ENCODE measurements around the gene NT5C2.

NT5C2 gene

DNA sequence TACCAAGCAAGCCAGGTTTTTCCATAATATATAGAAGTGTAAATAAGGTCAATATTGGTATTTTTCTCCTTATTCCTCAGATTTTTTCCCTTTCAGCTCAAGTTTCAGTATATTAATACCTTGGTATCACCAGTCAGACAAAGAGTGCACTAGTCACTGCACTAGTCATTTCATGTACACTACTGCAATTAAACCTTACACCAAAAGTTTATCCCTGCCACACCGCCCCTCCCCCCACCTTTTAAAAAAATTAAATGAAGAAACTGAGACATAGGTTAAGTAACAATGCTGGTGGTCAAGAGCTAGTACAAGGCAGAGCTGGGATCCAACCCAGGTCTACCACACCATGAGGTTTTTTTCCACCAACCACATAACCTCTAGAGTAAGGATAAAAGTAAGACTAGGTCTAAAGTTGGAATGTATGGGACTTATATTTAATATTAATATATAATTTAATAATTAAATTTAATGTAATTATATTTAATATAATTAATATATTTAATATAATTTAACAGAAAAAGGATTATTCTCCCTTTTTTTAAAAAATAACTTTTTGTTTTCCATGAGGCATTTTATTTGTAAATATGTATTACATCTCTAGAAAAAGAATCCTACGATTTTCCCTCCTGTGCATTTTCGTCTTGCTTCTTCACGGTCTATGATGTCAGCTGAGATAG lies 68.5 kb downstream of the NT5C2 start:
- no peak for DNase-seq (ENCODE audit: low read depth in 2 of 2)

DNA sequence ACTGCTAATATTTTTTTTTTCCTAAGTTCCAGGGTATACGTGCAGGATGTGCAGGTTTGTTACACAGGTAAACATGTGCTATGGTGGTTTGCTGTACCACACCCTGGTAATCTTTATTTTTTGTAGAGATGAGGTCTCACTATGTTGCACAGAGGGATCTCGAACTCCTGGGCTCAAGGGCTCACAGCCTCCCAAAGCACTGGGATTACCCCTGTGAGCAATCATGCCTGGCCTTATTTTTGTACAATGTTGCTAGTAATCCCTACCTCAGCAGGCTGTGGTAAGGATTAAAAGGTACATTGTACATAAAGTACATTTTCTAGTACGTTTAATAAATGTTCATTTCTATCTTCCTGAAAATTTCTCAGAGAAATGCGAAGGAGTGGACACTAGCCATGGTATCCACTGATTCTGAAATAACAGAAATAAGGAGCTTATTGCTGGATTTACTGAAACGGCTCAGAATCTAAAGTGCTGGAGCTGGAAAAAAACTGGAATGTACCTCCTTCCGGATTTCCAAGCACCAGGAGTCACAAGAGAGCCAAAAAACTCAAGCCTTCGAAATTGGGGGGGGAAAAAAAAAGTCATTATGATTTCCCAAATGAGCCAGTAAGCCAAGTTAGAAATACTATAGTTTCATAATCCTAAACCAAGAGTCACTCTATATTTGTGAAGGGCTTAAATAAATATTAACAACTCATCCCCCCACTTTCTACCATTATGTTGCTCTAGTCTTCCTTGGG lies 69.6 kb downstream of the NT5C2 start:
- no peak for DNase-seq (ENCODE audit: low read depth in 2 of 2)

DNA sequence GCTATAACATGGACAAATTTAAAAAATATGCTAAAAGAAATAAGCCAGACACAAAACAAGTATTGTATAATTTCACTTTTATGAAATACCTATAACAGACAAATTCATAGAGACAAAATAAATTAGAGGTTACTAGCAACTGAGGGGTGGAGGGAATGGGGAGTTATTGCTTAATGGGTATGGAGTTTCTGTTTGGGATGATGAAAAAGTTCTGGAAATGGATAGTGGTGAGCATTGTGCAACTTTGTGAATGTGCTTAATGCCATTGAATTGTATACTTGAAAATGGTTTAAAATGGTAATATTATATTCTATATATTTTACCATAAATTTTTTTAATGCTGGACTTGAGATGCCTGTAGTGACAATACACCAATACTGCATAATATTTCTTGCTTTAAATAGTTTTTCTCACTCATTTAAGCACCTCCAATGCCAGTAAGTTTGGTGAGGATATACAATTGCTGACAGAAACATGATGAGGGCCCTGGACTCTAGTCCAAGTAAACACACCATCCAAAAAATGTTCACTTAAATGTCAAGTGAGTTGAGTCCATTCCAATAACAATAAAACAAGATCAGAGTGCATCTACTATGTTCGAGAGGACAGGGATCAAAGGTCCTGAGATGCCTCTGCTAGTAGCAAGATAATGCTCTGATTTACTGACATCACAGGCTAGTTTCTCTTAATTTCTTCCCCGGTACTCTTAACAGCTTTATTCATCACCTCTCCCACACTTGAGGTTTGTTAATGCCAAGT lies 71.9 kb downstream of the NT5C2 start:
- DNase-seq (ENCODE audit: low read depth in 2 of 2), result no peak

DNA sequence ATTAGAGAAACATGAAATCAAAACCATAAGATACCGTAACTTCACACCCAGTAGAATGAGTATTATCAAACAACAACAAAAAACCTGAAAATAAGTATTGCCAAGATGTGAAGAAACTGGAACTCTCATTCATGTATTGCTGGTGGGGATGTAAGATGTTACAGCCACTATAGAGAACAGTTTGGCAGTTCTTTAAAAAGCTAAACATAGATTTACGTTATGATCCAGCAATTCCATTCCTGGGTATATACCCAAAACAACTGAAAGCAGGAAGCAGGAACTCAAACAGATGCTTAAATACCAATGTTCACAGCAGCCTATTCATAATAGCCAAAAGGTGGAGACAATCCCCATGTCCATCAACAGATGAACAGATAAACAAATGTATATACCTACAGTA lies 72.5 kb downstream of the NT5C2 start:
- DNase-seq (ENCODE audit: low read depth in 2 of 2), result no peak

DNA sequence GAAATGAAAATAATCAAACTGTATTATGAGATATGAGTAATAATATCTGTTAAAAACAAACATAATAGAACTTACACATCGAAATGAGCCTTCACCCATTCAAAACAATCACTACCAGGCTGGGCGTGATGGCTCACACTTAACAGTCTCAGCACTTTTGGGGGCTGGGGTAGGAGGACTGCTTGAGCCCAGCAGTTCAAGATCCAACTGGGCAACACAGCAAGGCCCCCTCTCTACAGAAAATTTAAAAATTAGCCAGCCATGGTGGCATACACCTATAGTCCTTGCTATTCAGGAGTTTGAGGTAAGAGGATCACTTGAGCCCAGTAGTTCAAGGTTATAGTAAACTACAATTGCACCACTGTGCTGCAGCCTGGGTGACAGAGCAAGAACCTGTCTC lies 75.8 kb downstream of the NT5C2 start:
- no peak for DNase-seq (ENCODE audit: low read depth in 2 of 2)

DNA sequence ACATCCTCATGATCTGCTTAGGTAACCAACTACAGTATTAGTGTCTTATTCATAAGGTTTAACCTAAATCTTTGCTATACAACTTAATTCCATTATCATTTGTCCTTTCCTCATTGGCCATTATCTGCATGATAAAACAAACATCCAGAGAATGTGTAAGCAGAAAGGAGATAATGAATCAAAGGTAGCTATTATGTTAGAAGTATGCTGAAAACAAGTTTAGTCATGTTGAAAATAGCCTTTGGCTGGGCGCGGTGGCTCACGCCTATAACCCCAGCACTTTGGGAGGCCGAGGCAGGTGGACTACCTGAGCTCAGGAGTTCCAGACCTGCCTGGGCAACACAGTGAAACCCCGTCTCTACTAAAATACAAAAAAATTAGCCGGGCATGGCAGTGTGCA lies 78.2 kb downstream of the NT5C2 start:
- no peak for DNase-seq (ENCODE audit: low read depth in 2 of 2)

GRCh38 chr10:103111918-103112877 lies 80.9 kb downstream of the NT5C2 start:
- no peak for DNase-seq (ENCODE audit: low read depth in 2 of 2)

- no peak for DNase-seq (ENCODE audit: low read depth in 2 of 2)
Measured at GRCh38 chr10:103111031-103111917, 81.8 kb downstream of the NT5C2 start.

- DNase-seq (ENCODE audit: low read depth in 2 of 2), result no peak
Measured at GRCh38 chr10:103110407-103110806, 82.7 kb downstream of the NT5C2 start.

DNA sequence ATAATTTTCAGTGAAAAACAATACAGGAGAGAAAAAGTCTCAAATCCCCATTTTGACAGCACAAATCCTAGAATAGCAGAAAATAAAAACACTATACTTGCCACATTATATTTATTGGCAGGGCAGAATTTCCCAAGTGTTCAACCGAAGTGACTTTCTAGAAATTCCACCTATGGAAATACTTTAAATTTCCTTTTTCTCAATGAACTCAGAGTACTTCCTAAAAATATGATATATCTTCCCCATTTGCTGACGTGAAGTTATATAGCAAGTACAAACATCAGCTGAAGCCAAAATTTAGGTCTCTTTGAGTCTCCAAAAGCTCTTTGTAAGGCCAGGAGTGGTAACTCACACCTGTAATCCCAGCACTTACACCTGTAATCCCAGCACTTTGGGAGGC lies 83.3 kb downstream of the NT5C2 start:
- DNase-seq (ENCODE audit: low read depth in 2 of 2), result no peak

DNA sequence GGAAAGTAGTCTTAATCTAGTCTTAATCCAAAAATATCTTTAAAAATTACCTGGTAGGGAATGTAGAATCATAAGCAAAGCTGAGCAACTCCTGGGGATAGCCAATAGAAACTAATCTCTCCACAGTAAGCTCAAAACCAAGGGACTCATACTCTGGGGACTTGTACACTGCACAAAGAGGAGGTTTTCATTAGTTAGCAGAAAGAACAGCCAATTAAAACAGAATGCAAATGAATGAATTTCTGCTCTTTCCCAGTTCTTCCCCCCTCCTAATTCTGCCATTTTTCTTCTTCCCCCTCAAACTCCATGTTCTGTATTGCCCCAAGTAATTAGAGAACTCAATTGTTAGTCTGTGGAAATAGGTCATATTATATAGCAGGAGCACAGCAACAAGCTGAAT lies 86.5 kb downstream of the NT5C2 start:
- DNase-seq (ENCODE audit: low read depth in 2 of 2), result no peak

DNA sequence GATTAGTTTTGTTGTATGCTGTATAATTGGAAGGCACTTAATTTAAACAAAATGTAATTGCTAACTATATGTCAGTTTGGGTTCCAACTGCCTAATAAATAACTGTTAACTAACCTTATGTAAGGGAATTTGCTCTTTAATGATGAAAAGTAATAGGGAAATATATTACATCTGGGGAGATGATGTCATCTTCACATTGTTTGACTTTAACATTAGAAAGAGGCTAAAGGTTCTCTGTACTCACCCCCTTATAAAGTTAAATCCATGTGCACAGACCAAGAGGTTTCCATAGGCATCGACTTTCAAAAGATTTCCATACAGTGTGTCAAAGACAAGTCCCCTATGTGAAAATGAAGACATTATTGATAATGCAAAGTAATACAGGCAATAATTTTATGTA lies 87.6 kb downstream of the NT5C2 start:
- no peak for DNase-seq (ENCODE audit: low read depth in 2 of 2)

- DNase-seq (ENCODE audit: low read depth in 2 of 2), result no peak
Measured at GRCh38 chr10:103104721-103105120, 88.4 kb downstream of the NT5C2 start.

GRCh38 chr10:103103989-103104388 lies 89.1 kb downstream of the NT5C2 start:
- no peak for DNase-seq (ENCODE audit: low read depth in 2 of 2)

DNA sequence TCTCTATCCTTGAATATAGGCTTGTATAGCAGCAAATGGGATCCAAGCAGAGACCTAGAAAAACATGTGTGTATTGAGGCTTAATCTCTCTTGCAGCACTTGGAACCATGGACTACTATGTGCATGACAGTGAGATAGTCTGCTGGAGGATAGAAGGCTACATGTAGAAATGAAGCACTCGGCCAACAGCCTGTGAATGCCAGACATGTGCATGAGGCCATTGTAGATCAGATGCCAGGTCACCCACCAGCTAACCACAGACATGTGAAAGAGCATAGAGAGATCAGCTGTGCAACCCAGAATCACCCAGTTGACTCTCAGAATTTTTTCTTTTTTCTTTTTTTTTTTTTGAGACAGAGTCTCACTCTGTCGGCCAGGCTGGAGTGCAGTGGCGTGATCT lies 90.9 kb downstream of the NT5C2 start:
- no peak for DNase-seq (ENCODE audit: low read depth in 2 of 2)

DNA sequence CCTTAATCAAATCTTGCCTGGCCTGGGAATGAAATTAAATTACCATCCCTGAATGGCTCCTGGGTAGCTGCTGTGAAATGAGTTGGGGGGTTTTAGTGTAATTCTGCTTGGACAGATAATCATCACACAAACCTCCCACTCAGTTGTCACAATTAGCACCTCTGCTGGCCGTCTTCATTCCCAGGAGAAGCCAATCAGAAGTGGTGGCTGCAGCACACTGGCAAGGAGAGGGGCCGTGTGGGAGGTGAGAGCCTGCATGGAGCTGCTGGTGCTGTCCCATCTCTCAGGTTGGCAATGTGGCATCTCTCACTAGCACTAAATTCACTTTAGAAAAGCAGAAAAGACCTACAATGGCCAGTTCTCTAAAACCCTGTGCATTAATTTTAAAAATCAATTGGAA lies 92.5 kb downstream of the NT5C2 start:
- no peak for DNase-seq (ENCODE audit: low read depth in 2 of 2)

DNA sequence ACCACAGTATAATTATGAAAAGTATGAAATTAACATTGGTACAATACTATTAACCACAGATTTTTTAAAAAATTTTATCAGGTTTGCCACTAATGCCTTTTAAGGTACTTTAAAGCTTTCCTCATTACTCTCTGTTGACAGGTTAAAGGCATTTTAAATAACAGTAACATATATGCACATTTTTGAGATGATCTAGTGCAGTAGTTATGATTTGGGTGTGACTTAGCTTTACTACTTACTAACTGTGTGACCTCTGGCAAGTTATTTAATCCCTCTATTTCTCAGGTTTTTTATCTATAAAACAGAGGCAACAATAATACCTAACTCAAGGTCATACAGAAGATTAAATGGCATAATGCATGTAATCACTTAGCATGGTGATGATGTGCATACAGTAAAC lies 94.8 kb downstream of the NT5C2 start:
- no peak for DNase-seq (ENCODE audit: low read depth in 2 of 2)

- no peak for DNase-seq (ENCODE audit: low read depth in 2 of 2)
Measured at GRCh38 chr10:103096130-103096529, 96.9 kb downstream of the NT5C2 start.

DNA sequence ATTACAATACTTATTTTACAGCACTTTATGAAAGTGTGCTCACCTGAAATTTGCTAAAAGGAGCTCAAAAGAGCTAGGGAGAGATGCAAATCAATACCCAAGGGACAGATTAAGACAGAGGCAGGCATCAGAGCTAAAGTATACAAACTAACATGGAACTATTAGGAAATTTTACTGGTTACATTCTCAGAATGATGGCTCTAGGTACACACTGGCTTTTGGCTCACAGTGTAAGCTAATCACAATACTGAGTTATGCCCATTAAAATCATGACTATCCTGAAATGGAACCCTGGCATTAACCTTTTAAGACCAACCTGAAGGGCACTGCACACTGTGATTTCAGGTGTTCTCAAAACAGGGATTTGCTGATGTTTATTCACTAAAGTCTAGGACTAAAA lies 98.1 kb downstream of the NT5C2 start:
- DNase-seq (ENCODE audit: low read depth in 2 of 2), result no peak

DNA sequence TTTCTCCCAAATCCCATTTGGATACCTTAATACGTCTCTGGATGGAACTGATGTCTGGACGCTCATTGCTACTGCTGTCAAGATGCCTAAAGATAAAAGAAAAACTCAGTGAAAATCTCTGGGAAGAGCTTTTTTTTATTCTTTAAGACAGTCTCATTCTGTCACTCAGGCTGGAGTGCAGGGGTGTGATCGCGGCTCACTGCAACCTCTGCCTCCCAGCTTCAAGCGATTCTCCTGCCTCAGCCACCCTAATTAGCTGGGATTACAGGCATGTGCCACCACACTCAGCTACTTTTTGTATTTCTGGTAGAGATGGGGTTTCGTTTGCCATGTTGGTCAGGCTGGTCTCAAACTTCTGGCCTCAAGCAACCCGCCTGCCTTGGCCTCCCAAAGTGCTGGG lies 102.2 kb downstream of the NT5C2 start:
- DNase-seq (ENCODE audit: low read depth in 2 of 2), result no peak

GRCh38 chr10:103089493-103089892 lies 103.6 kb downstream of the NT5C2 start:
- no peak for DNase-seq (ENCODE audit: low read depth in 2 of 2)
